ENCODE measurements around the gene POLN.
A peak's percentile ranks its signal among the peaks of the same experiment; 100 is the strongest.
"Not testable (repeated sequence)": the region's sequence is repeated elsewhere in the genome, so short reads cannot be mapped to it uniquely, and the experiment has no call there.

POLN gene

DNA sequence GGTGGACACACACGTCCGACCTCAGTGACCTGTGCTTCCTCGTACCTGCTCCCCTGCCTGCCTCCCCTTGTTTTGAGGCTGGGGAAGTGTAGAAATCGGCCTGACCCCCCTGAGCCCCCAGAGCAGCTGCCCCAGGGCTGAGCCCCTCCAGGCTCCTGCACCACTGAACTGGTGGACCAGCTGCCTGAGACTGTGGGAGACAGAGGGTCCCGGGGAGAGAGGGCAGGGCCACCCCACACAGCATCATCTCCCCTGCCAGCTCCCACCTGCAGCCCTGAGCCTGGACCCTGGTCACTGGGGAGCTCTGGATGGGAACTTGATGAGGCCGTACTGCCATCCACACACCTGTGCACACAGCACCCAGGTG, 197.8 kb downstream of the POLN start:
- H3K36me3 Mint-ChIP-seq, result no peaks in the 10 kb centered on the region
- peaks cover 9% of the 10 kb centered on the region for H3K27me3 Mint-ChIP-seq
- peaks cover 6% of the 10 kb centered on the region for H3K4me1 Mint-ChIP-seq
- H3K9me3 Mint-ChIP-seq, result no peaks in the 10 kb centered on the region
- peak overlapping the region; percentile 39 for H3K4me3 Mint-ChIP-seq
- no peak overlapping the region for H3K27ac Mint-ChIP-seq

DNA sequence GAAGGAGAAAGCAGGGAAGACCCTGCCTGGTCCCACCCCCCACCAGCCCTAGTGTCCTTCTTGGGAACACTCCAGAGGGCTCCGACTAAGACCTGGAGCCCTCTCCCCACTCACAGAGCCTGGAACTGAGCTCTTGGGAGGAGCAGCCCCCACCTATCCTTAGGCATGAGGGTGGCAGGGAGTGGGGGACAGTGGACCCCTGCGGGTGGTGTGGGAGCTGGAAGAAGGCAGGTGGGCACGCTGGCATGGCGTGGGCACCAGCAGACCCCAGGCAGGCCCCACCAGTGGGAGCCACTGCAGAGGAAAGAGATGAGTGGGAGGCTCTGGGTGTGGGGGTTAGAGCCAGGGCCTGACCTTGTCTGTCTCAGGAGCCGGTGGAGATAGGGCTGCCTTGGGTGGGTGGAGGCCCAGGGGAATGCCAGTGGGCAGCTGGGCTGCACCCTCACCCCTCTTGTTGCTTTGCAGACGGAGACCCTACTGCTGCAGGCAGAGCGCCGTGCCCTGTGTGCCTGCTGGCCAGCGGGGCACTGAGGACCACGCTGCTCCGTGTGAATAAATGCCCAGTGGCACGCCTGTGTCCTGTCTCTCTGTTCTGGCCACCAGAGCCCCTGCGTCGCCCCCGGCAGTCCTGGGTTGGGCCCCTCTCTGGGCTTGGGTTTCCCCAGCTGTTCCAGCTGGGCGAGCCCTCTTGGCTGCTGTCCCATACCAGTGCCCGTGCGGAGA, 198.4 kb downstream of the POLN start:
- Mint-ChIP-seq H3K4me3 (peak overlapping the region; percentile 39), H3K9me3 (no peaks in the 10 kb centered on the region), H3K36me3 (no peaks in the 10 kb centered on the region), H3K4me1 (peaks cover 6% of the 10 kb centered on the region), H3K27me3 (peaks cover 13% of the 10 kb centered on the region), H3K27ac (no peak overlapping the region)

DNA sequence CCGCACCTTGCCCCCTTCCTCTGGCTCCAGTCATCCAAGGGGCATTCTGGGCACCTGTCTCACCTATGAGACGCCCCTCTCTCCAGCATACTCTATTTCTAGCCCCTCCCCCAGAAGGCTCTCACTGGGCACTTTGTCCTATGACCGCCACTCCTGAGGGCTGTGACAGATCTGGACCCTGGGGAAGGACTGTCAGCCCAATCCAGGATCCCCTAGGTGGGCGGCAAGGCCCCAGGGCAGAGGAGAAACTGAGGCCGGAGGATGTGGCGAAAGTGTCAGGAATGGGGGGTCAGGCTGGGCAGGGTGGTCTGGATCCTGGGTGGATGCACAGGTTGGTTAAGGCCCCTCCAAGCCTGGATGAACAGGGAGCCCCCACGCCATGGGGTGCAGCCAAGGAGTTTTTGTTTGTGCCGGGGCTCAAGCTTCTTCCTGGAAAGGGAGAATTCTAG, 198.9 kb downstream of the POLN start:
- Mint-ChIP-seq H3K36me3 (no peaks in the 10 kb centered on the region), H3K9me3 (no peaks in the 10 kb centered on the region), H3K27me3 (peaks cover 9% of the 10 kb centered on the region), H3K4me3 (peak overlapping the region; percentile 77), H3K27ac (no peak overlapping the region), H3K4me1 (peaks cover 6% of the 10 kb centered on the region)

DNA sequence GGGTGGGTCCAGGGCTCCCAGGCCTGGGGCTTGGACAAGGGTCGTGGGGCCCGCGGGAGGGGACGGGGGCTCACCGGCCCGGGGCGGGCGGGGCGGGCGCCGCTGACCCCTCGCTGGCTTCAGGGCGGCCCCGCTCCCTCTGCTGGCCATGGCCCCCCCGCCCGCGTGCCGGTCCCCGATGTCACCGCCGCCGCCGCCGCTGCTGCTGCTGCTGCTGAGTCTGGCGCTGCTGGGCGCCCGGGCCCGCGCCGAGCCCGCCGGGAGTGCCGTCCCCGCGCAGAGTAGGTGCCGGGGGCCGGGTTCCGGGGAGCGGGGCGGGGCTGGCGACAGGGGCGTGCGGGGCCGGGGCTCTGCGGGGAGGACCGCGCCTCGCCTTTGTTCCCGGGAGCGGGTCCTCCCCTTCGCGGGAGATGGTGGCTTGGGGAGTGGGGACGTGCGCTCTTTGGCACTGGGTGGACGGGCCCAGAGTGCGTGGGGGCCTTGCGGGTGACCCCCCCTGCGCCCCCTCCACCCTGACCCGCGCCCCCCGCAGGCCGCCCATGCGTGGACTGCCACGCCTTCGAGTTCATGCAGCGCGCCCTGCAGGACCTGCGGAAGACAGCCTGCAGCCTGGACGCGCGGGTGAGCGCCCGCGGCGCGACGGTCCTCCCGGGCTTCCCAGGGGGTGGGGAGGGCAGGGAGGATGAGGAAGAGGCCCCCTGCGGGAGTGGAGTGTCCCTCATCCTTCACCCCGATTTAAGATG, 199.5 kb downstream of the POLN start:
- Mint-ChIP-seq H3K36me3 (no peaks in the 10 kb centered on the region), H3K27me3 (peaks cover 9% of the 10 kb centered on the region), H3K27ac (no peak overlapping the region), H3K4me1 (peaks cover 6% of the 10 kb centered on the region), H3K9me3 (no peaks in the 10 kb centered on the region), H3K4me3 (peak overlapping the region; percentile 81)

DNA sequence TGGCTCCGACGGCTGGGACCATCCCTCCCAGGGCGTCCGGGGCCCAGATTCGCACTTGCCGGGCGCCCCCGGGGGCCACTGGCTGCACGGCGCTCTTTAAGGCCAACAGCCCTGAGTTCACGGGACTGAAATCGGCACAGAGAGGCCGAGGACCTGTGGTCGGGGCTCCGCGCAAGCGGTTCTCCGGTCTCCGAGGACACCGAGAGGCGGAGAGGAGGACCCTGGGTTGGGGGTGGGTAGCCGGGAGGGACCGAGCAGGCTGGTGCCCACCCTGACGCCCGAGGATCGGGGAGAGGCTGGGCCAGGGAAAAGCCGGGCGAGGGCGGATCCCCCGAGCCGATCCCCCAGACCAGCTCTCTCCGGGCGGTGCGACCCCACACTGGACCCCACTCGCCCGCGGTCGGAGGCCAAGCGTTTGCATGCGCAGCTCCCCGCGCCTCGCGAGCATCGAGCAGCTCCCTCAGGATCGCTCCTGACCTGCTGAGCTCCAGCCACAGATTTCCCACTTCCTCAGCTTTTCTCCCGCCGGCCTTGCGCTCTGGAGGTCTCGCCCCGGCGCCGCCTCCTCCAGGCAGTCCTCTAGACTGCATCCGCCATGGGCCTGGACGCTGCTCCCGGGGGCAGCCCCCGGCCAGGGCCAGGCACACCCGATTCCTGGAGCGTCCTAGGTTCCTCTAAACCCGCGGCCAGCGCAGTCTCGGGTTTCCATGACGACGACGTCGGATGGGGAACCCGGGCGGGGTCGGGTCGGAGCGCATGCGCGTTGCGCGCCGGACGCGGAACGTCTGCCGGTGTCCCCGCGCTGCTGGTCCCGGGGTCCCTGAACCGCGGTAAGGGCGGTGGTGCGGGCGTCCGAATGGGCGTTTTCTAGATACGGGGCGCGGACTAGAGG, 200.4 kb downstream of the POLN start:
- no peak overlapping the region for H3K27ac Mint-ChIP-seq
- H3K9me3 Mint-ChIP-seq, result no peaks in the 10 kb centered on the region
- H3K4me3 Mint-ChIP-seq, result peak overlapping the region; percentile 81
- H3K4me1 Mint-ChIP-seq, result peaks cover 6% of the 10 kb centered on the region
- no peaks in the 10 kb centered on the region for H3K36me3 Mint-ChIP-seq
- peaks cover 13% of the 10 kb centered on the region for H3K27me3 Mint-ChIP-seq

DNA sequence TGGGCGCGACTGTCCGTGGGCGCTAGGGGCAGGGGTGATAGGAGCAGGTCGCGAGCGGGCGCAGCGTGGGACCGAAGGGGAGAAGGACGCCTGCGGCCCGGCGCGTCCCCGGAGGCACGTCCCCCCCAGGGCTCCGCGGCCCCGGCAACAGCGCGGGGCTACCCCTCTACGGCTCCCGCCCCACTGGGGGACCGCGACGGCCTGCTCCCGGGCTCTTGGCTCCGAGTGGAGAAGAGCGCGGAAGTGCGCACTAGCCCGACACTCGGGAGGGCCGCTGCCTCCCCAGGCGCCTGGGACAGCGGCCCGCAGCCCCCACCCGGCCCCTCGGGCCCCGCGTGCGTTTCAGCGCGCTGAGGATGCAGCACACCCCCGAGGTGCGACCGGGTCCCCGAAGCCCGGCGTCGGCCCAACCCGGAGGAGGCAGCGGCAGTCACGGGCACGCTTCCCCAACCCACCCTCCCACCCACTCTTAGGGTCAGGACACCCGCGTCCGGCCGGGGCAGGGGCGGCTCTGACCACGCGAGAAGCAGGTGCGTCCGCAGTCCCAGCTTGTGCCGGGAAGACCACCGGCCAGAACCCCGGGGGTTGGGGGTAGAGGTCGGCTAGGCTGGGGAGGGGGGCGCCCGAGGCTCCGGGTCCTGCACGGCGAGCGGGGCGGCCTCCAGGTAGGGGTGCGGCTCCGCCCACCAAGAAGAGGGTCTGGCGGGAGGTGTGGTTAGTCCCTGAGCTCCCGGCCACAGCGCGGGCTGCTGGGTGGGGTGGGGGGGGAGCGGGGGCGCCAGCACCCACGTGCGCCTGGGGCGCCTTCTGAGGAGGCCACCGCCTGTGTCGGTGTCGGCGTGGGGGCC, 201.3 kb downstream of the POLN start:
- Mint-ChIP-seq H3K27ac (no peak overlapping the region), H3K36me3 (no peaks in the 10 kb centered on the region), H3K9me3 (no peaks in the 10 kb centered on the region), H3K4me3 (peak overlapping the region; percentile 60), H3K4me1 (peaks cover 6% of the 10 kb centered on the region), H3K27me3 (peaks cover 13% of the 10 kb centered on the region)

DNA sequence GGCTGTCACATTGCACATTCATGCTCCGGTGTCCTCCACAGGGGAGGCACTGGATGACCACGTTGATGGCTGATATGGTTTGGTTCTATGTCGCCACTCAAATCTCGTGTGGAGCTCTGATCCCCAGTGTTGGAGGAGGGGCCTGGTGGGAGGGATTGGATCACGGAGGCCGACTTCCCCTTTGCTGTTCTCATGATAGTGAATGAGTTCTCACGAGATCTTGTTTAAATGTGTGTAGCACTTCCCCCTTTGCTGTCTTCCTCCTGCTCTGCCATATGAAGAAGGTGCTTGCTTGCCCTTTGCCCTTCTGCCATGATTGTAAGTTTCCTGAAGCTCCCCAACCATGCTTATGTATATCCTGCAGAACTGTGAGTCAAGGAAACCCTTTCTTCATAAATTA, 205.1 kb downstream of the POLN start:
- H3K27me3 Mint-ChIP-seq, result peaks cover 19% of the 10 kb centered on the region
- no peaks in the 10 kb centered on the region for H3K36me3 Mint-ChIP-seq
- no peaks in the 10 kb centered on the region for H3K9me3 Mint-ChIP-seq
- H3K4me1 Mint-ChIP-seq, result peaks cover 6% of the 10 kb centered on the region
- no peak overlapping the region for H3K4me3 Mint-ChIP-seq
- no peak overlapping the region for H3K27ac Mint-ChIP-seq

DNA sequence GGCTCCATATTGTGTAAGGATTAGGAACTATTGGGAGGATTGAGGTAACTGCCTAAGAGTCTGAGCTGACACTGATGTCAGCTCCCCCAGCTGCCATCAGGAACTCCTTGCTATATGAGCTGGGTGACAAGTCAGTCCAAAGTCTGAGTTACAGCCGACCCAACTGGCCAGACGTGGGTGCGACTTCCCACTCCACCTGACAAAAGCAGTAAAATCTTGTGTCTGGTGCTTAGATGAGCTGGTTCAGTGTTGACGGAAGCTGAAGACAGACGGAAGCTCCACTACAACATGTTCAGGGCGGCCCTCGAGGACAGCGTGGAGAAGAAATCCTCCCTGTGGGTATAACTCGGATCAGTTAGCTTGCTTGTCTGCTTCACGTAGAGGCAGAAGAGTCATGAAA, 205.6 kb downstream of the POLN start:
- no peak overlapping the region for H3K27ac Mint-ChIP-seq
- peaks cover 18% of the 10 kb centered on the region for H3K27me3 Mint-ChIP-seq
- no peak overlapping the region for H3K4me3 Mint-ChIP-seq
- H3K36me3 Mint-ChIP-seq, result no peaks in the 10 kb centered on the region
- H3K9me3 Mint-ChIP-seq, result no peaks in the 10 kb centered on the region
- H3K4me1 Mint-ChIP-seq, result peaks cover 6% of the 10 kb centered on the region

DNA sequence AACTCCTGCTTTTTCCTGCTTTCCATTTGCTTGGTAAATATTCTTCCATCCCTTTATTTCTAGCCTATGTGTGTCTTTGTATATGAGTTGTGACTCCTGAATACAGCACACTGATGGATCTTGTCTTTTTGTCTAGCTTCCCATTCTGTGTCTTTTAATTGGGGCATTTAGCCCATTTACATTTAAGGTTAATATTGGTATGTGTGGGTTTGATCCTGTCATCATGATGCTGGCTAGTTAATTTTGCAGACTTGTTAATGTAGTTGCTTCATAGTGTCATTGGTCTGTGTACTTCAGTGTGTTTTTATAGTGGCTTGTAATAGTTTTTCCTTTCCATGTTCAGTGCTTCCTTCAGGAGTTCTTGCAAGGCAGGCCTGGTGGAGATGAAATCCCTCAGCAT, 210.8 kb downstream of the POLN start:
- H3K4me3 Mint-ChIP-seq, H3K4me1 Mint-ChIP-seq, H3K27ac Mint-ChIP-seq, H3K36me3 Mint-ChIP-seq, H3K9me3 Mint-ChIP-seq: not testable (repeated sequence)
- H3K27me3 Mint-ChIP-seq, result peaks cover 14% of the 10 kb centered on the region

DNA sequence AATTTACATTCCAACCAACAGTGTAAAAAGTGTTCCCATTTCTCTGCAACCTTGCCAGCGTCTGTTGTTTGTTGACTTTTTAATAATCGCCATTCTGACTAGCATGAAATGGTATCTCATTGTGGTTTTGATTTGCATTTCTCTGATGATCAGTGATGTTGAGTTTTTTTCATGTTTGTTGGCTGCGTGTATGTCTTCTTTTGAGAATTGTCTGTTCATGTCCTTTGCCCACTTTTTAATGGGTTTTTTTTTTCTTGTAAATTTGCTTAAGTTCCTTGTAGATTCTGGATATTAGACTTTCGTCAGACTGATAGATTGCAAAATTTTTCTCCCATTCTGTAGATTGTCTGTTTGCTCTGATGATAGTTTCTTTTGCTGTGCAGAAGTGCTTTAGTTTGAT, 214.8 kb downstream of the POLN start:
- H3K4me3 Mint-ChIP-seq, H3K36me3 Mint-ChIP-seq, H3K4me1 Mint-ChIP-seq, H3K9me3 Mint-ChIP-seq, H3K27ac Mint-ChIP-seq: not testable (repeated sequence)
- peaks cover 21% of the 10 kb centered on the region for H3K27me3 Mint-ChIP-seq

DNA sequence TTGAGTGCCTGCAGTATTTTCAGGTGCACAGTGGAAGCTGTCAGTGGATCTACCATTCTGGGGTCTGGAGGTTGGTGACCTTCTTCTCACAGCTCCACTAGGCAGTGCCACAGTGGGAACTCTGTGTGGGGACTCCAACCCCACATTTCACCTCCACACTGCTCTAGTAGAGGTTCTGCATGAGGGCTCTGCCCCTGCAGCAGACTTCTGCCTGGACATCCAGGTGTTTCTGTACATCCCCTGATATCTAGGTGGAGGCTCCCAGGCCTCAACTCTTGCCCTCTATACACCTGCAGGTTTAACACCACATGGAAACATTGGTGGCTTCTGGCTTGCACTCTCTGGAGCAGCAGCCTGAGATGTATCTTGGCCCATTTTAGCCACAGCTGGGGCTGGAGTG, 216.1 kb downstream of the POLN start:
- Mint-ChIP-seq H3K4me3 (no peak overlapping the region), H3K9me3 (no peaks in the 10 kb centered on the region), H3K36me3 (no peaks in the 10 kb centered on the region), H3K27ac (no peak overlapping the region), H3K27me3 (peaks cover 28% of the 10 kb centered on the region), H3K4me1 (no peaks in the 10 kb centered on the region)

DNA sequence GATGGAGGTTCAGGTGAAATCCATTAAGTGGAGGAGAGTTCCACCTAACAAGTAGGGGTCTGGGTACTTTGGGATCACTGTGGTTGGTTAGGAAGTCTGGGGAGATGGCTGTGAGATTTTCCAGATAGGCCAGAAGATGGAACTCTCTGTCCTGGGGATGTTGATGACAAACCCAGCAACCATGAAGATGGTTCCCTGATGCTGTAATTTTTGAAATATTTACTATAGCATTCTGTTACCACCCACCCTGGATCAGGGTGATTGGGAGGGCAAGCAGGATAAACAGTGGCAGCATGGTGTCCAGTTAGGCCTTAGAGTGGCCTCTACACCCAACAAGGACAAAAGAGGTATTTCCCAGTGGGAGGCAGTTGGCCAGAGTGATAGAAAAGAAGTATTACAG, 217.2 kb downstream of the POLN start:
- H3K4me1 Mint-ChIP-seq, result no peaks in the 10 kb centered on the region
- H3K36me3 Mint-ChIP-seq, result no peaks in the 10 kb centered on the region
- no peak overlapping the region for H3K4me3 Mint-ChIP-seq
- no peak overlapping the region for H3K27ac Mint-ChIP-seq
- peaks cover 31% of the 10 kb centered on the region for H3K27me3 Mint-ChIP-seq
- H3K9me3 Mint-ChIP-seq, result no peaks in the 10 kb centered on the region
